SK-N-SH (cell line): Measurements from ENCODE around the gene SPINK4. TPM values are rescaled to one million over a fixed set of nuclear protein-coding genes. Genes with fewer than 3 reads are reported as not detected.

Source experiments
- CTCF ChIA-PET: fragments of 300-600, 350-600 bp; formaldehyde crosslinking; extraction: SDS; loops from one replicate; lab custom pipeline; 2021; lab: Yijun Ruan, JAX
- POLR2A ChIA-PET: fragments of 350-600 bp; sonication (Branson Sonifier 250); formaldehyde crosslinking; extraction: SDS; loops from one replicate; lab custom pipeline; 2020; ENCODE audit warnings: antibody characterized with exemption, inconsistent platforms; lab: Yijun Ruan, JAX
- DNase-seq: peaks from one replicate; pipeline ENCODE4 v3.0.0; 2012
- H2AFZ ChIP-seq: fragments of 200-600 bp; sonication (generic); 2 replicates; pipeline ENCODE4 v1.8.1; 2016; ENCODE audit warnings: antibody characterized with exemption, mild to moderate bottlenecking, low read depth
- H3F3A ChIP-seq: fragments of 200-600 bp; sonication (generic); replicated peaks from 2 replicates; pipeline ENCODE3; 2016; ENCODE audit warnings: antibody characterized with exemption, mild to moderate bottlenecking; ENCODE audit not compliant: insufficient read depth
- H3K27ac ChIP-seq, 2 experiments: fragments of 200-500 bp in 1 of 2; fragments of 200-600 bp in 1 of 2; sonication (Bioruptor generic) in 1 of 2; sonication (generic), shearing (Covaris generic) in 1 of 2; 2 replicates each; pipeline versions ENCODE4 v1.5.1 to v1.6.1; 2014 to 2016; ENCODE audit warnings: low read depth in 2 of 2, inconsistent platforms in 1 of 2, low read length in 1 of 2, mild to moderate bottlenecking in 1 of 2, mixed read lengths in 1 of 2
- H3K27me3 ChIP-seq: fragments of 200-600 bp; sonication (generic), shearing (Covaris generic); 2 replicates; pipeline ENCODE4 v1.6.1; 2016; ENCODE audit warnings: mixed run types; ENCODE audit not compliant: insufficient read depth
- H3K36me3 ChIP-seq, 2 experiments: fragments of 200-500 bp in 1 of 2; fragments of 200-600 bp in 1 of 2; sonication (Bioruptor generic) in 1 of 2; sonication (generic) in 1 of 2; replicated peaks in 1 of 2; 2 replicates each; pipeline versions ENCODE3 to v1.5.1; 2014 to 2016; ENCODE audit warnings: low read length in 1 of 2, mild to moderate bottlenecking in 1 of 2; ENCODE audit not compliant: insufficient read depth in 2 of 2, control insufficient read depth in 1 of 2
- H3K4me1 ChIP-seq, 2 experiments: fragments of 200-500 bp in 1 of 2; fragments of 200-600 bp in 1 of 2; sonication (Bioruptor generic) in 1 of 2; sonication (generic), shearing (Covaris generic) in 1 of 2; 2 replicates each; pipeline versions ENCODE4 v1.5.1 to v1.6.1; 2014 to 2016; ENCODE audit warnings: low read depth in 1 of 2, low read length in 1 of 2, mixed run types in 1 of 2; ENCODE audit not compliant: insufficient read depth in 2 of 2, control insufficient read depth in 1 of 2
- H3K4me2 ChIP-seq: fragments of 200-600 bp; sonication (generic), shearing (Covaris generic); 2 replicates; pipeline ENCODE4 v1.6.1; 2017; ENCODE audit warnings: mixed run types
- H3K4me3 ChIP-seq, 2 experiments: fragments of 200-500 bp in 1 of 2; fragments of 200-600 bp in 1 of 2; sonication (Bioruptor generic) in 1 of 2; sonication (generic), shearing (Covaris generic) in 1 of 2; 2 replicates each; pipeline versions ENCODE4 v1.5.1 to v1.8.1; 2014 to 2016; ENCODE audit warnings: low read depth in 2 of 2, inconsistent platforms in 1 of 2, low read length in 1 of 2, mild to moderate bottlenecking in 1 of 2, mixed read lengths in 1 of 2, moderate library complexity in 1 of 2
- H3K79me2 ChIP-seq: fragments of 200-600 bp; sonication (generic); 2 replicates; pipeline ENCODE4 v1.8.1; 2017; ENCODE audit warnings: mild to moderate bottlenecking; ENCODE audit not compliant: insufficient read depth
- H3K9ac ChIP-seq: fragments of 200-600 bp; sonication (generic); 2 replicates; pipeline ENCODE4 v1.6.1; 2017; ENCODE audit warnings: mixed run types
- H3K9me2 ChIP-seq: fragments of 200-600 bp; sonication (generic); 2 replicates; pipeline ENCODE4 v1.6.1; 2017; ENCODE audit warnings: mixed run types
- H3K9me3 ChIP-seq: fragments of 200-600 bp; sonication (generic); 2 replicates; pipeline ENCODE4 v1.6.1; 2017; ENCODE audit warnings: mixed run types, mild to moderate bottlenecking, moderate library complexity
- H4K20me1 ChIP-seq: fragments of 200-600 bp; sonication (generic); 2 replicates; pipeline ENCODE4 v1.6.1; 2017; ENCODE audit warnings: mild to moderate bottlenecking, mixed run types; ENCODE audit not compliant: insufficient read depth
- ELF1 ChIP-seq: IDR thresholded peaks from 2 replicates; pipeline ENCODE4 v1.4.0; 2012
- EP300 ChIP-seq, 2 experiments: IDR thresholded peaks; 2 replicates each; pipeline versions ENCODE4 v1.4.0 to v1.6.1; 2012; ENCODE audit warnings: borderline replicate concordance in 1 of 2, low read depth in 1 of 2, low read length in 1 of 2
- FOSL2 ChIP-seq: IDR thresholded peaks from 2 replicates; pipeline ENCODE4 v1.4.0; 2012; ENCODE audit warnings: low read depth, mild to moderate bottlenecking, moderate library complexity, borderline replicate concordance
- FOXJ3 ChIP-seq: sonication (generic); formaldehyde crosslinking; IDR thresholded peaks from 2 replicates; pipeline ENCODE4 v1.5.1; 2020; ENCODE audit warnings: mild to moderate bottlenecking, missing genetic modification reagents
- IRF3 ChIP-seq: fragments of 150-350 bp; IDR thresholded peaks from 2 replicates; pipeline ENCODE4 v1.6.1; 2016; ENCODE audit warnings: mild to moderate bottlenecking, low read depth, low read length
- MAX ChIP-seq: IDR thresholded peaks from 2 replicates; pipeline ENCODE4 v1.4.0; 2012; ENCODE audit warnings: low read depth
- MXI1 ChIP-seq: IDR thresholded peaks from 2 replicates; pipeline ENCODE4 v1.6.1; 2012; ENCODE audit warnings: mild to moderate bottlenecking, low read depth, low read length, improper control_type of control experiment
- PBX3 ChIP-seq: IDR thresholded peaks from 2 replicates; pipeline ENCODE4; 2012
- POLR2AphosphoS5 ChIP-seq: IDR thresholded peaks from 2 replicates; pipeline ENCODE4 v1.6.1; 2012; ENCODE audit warnings: low read depth, low read length
- RCOR1 ChIP-seq: fragments of 150-350 bp; IDR thresholded peaks from 2 replicates; pipeline ENCODE4 v1.6.1; 2017; ENCODE audit warnings: antibody characterized with exemption, low read length
- RFX5 ChIP-seq: IDR thresholded peaks from 2 replicates; pipeline ENCODE4 v1.6.1; 2012; ENCODE audit warnings: mild to moderate bottlenecking, improper control_type of control experiment, low read length
- SIN3A ChIP-seq: IDR thresholded peaks from 2 replicates; pipeline ENCODE4 v1.6.1; 2012; ENCODE audit warnings: low read depth, mild to moderate bottlenecking, low read length, moderate library complexity, borderline replicate concordance
- SMC3 ChIP-seq: IDR thresholded peaks from 2 replicates; pipeline ENCODE4 v1.6.1; 2012; ENCODE audit warnings: low read depth, low read length, improper control_type of control experiment
- TAF1 ChIP-seq: IDR thresholded peaks from 2 replicates; pipeline ENCODE4 v1.6.1; 2012; ENCODE audit warnings: low read depth, mild to moderate bottlenecking, low read length, moderate library complexity, borderline replicate concordance
- TCF12 ChIP-seq: IDR thresholded peaks from 2 replicates; pipeline ENCODE4 v1.4.0; 2012
- TEAD4 ChIP-seq: IDR thresholded peaks from 2 replicates; pipeline ENCODE4 v1.4.0; 2012; ENCODE audit warnings: mild to moderate bottlenecking, borderline replicate concordance; ENCODE audit not compliant: insufficient read depth
- USF1 ChIP-seq: IDR thresholded peaks from 2 replicates; pipeline ENCODE4 v1.4.0; 2012; ENCODE audit warnings: low read depth, borderline replicate concordance
- USF2 ChIP-seq: fragments of 150-350 bp; IDR thresholded peaks from 2 replicates; pipeline ENCODE4 v1.6.1; 2017; ENCODE audit warnings: antibody characterized with exemption, low read length, low read depth, borderline replicate concordance
- WGBS: methylation state at CpG from one replicate; pipeline ENCODE4 v1.1.6; 2017; ENCODE audit warnings: low lambda C conversion rate; 5-methylcytosine and 5-hydroxymethylcytosine counted together
- polyA plus RNA-seq, 3 experiments: library from polyadenylated mRNA; depleted of rRNA; stranded (reverse); fragments of >200 nt; gene quantifications; 2 replicates each; pipeline ENCODE4 v1.2.3, GENCODE V29; 2012

SPINK4 gene
- polyA plus RNA-seq, 1 of the 3 experiments (the other 2 are of a cell fraction): not detected

- TF ChIP-seq EP300 (IDR thresholded peaks at IDR 0.05; ENCODE audit: borderline replicate concordance in 1 of 2, low read depth in 1 of 2, low read length in 1 of 2) (no peak), IRF3 (no peak), POLR2AphosphoS5 (no peak), SMC3 (no peak), FOSL2 (no peak), MXI1 (no peak), TEAD4 (no peak), RFX5 (no peak), RCOR1 (no peak), TAF1 (no peak), USF1 (no peak), PBX3 (no peak), ELF1 (no peak), MAX (no peak), SIN3A (no peak), TCF12 (no peak), USF2 (no peak), FOXJ3 (CRISPR knock-in tag) (no peak)
- TF ChIP-seq, all 33 proteins: peak for 0
- H3K4me3 ChIP-seq: no peak overlapping the region
- no peak overlapping the region for H3K4me2 ChIP-seq
- H3K9me3 ChIP-seq: no peaks in the 10 kb centered on the region
- H3K9me2 ChIP-seq: no peaks in the 10 kb centered on the region
- ChIA-PET POLR2A (no interaction called here), CTCF (interaction anchor here (1.1 kb wide), 1 partner anchor 144 kb away, joined by 3 read pairs; no protein-coding TSS in a partner anchor)
- no peak for DNase-seq
- H3K27me3 ChIP-seq: no peaks in the 10 kb centered on the region
- H3K36me3 ChIP-seq: no peaks in the 10 kb centered on the region
- H2AFZ ChIP-seq: no peak overlapping the region
- no peak overlapping the region for H3K27ac ChIP-seq
- H3K79me2 ChIP-seq: no peaks in the 10 kb centered on the region
- no peaks in the 10 kb centered on the region for H4K20me1 ChIP-seq
- H3K4me1 ChIP-seq: peaks cover 4% of the 10 kb centered on the region in 2 experiments; a peak in 2 of 4 replicates
- H3F3A ChIP-seq: no peaks in the 10 kb centered on the region
- no peak overlapping the region for H3K9ac ChIP-seq
- WGBS: 74% methylated on average over 13 of the region's 13 CpGs
Measured at GRCh38 chr9:33230756-33231622, 9.0 kb upstream of the SPINK4 start.
